Stimulated activated naive CD4-positive, alpha-beta T cell (primary cell): Measurements from ENCODE around the gene LSM14A.
"Not testable (repeated sequence)": the region's sequence is repeated elsewhere in the genome, so short reads cannot be mapped to it uniquely, and the experiment has no call there.

Source experiments
- DNase-seq, 6 experiments: peaks; one replicate each; lab custom pipeline; 2025; lab: John Stamatoyannopoulos, UW

Gene LSM14A

GRCh38 chr19:34158966-34159365 is 13.3 kb upstream of the LSM14A start:
- not testable (repeated sequence) for DNase-seq

GRCh38 chr19:34159541-34159940 is 12.8 kb upstream of the LSM14A start:
- not testable (repeated sequence) for DNase-seq

GRCh38 chr19:34161902-34162301 is 10.4 kb upstream of the LSM14A start:
- not testable (repeated sequence) for DNase-seq

- no peak for DNase-seq
Measured at GRCh38 chr19:34165295-34165738, 7.0 kb upstream of the LSM14A start.

- not testable (repeated sequence) for DNase-seq
Measured at GRCh38 chr19:34169475-34170199, 2.7 kb upstream of the LSM14A start.

- DNase-seq = no peak
Measured at GRCh38 chr19:34171539-34171876, 796 bp upstream of the LSM14A start.

- DNase-seq = peak in 3 of 6 experiments; percentile 26 to 56 (median 45)
Measured at GRCh38 chr19:34172661-34173192, 423 bp downstream of the LSM14A start.

- peak in 3 of 6 experiments; percentile 22 to 32 (median 29) for DNase-seq
Measured at GRCh38 chr19:34173193-34173956, 1.1 kb downstream of the LSM14A start.

- DNase-seq = not testable (repeated sequence)
Measured at GRCh38 chr19:34175173-34175572, 2.9 kb downstream of the LSM14A start.

- DNase-seq = no peak
Measured at GRCh38 chr19:34176581-34176980, 4.3 kb downstream of the LSM14A start.

- peak in 3 of 6 experiments; percentile 27 to 46 (median 34) for DNase-seq
Measured at GRCh38 chr19:34178274-34178610, 5.9 kb downstream of the LSM14A start.

- no peak for DNase-seq
Measured at GRCh38 chr19:34179066-34179465, 6.8 kb downstream of the LSM14A start.

GRCh38 chr19:34180273-34180672 is 8.0 kb downstream of the LSM14A start:
- DNase-seq = no peak

GRCh38 chr19:34180709-34181108 is 8.4 kb downstream of the LSM14A start:
- DNase-seq = no peak

GRCh38 chr19:34181111-34181864 is 9.0 kb downstream of the LSM14A start:
- DNase-seq = no peak

GRCh38 chr19:34182125-34182524 is 9.8 kb downstream of the LSM14A start:
- no peak for DNase-seq

GRCh38 chr19:34184880-34185491 is 12.7 kb downstream of the LSM14A start:
- no peak for DNase-seq

- DNase-seq = no peak
Measured at GRCh38 chr19:34186205-34186604, 13.9 kb downstream of the LSM14A start.

GRCh38 chr19:34187011-34187410 is 14.7 kb downstream of the LSM14A start:
- DNase-seq = no peak

- DNase-seq = no peak
Measured at GRCh38 chr19:34188408-34188807, 16.1 kb downstream of the LSM14A start.

- DNase-seq = no peak
Measured at GRCh38 chr19:34189199-34189916, 17.1 kb downstream of the LSM14A start.
